HEK293 (cell line): ENCODE results near the gene FMO2.

ENCODE experiments used
- CTCF ChIA-PET: fragments of 350-600 bp; formaldehyde crosslinking; extraction: SDS; loops from one replicate; lab custom pipeline; 2021; ENCODE audit warnings: antibody characterized with exemption; lab: Yijun Ruan, JAX
- POLR2A ChIA-PET: fragments of 300-600 bp; formaldehyde crosslinking; extraction: SDS; loops from one replicate; lab custom pipeline; 2020; ENCODE audit warnings: antibody characterized with exemption, inconsistent platforms; lab: Yijun Ruan, JAX
- H3K27ac ChIP-seq: fragments of 200-500 bp; sonication (Bioruptor generic); 2 replicates; pipeline ENCODE4 v1.5.1; 2014; ENCODE audit warnings: low read depth, low read length, control low read depth, inconsistent platforms; ENCODE audit errors: extremely low read depth
- H3K36me3 ChIP-seq, 2 experiments: fragments of 200-500 bp in 1 of 2; sonication (Bioruptor generic) in 1 of 2; 1 replicate in 1 of 2; 2 replicates in 1 of 2; pipeline ENCODE4 v1.5.1; 2014 to 2017; ENCODE audit warnings: inconsistent platforms in 2 of 2, low read length in 2 of 2; ENCODE audit not compliant: control insufficient read depth in 2 of 2, insufficient read depth in 1 of 2
- H3K4me1 ChIP-seq: fragments of 200-500 bp; sonication (Bioruptor generic); 2 replicates; pipeline ENCODE4 v1.5.1; 2014; ENCODE audit warnings: mild to moderate bottlenecking, low read length, inconsistent platforms; ENCODE audit not compliant: control insufficient read depth, insufficient read depth
- H3K4me3 ChIP-seq: 2 replicates; pipeline ENCODE4 v1.5.1; 2011; ENCODE audit warnings: low read depth, mild to moderate bottlenecking, control low read depth, low read length, moderate library complexity
- H3K9me3 ChIP-seq: fragments of 200-500 bp; sonication (Bioruptor generic); 2 replicates; pipeline ENCODE4 v1.5.1; 2014; ENCODE audit warnings: low read depth, low read length, inconsistent platforms; ENCODE audit not compliant: control insufficient read depth, insufficient read depth
- GLIS1 ChIP-seq: fragments of 450-650 bp; formaldehyde crosslinking; IDR thresholded peaks from 2 replicates; pipeline ENCODE4 v1.5.1; 2016; ENCODE audit warnings: missing biosample characterization, missing genetic modification characterization
- RBAK ChIP-seq: fragments of 450-650 bp; formaldehyde crosslinking; IDR thresholded peaks from 2 replicates; pipeline ENCODE4 v1.5.1; 2016; ENCODE audit warnings: missing biosample characterization, missing genetic modification characterization
- SALL2 ChIP-seq: fragments of 450-650 bp; formaldehyde crosslinking; IDR thresholded peaks from 2 replicates; pipeline ENCODE4 v1.5.0; 2017; ENCODE audit warnings: missing biosample characterization, mild to moderate bottlenecking, missing genetic modification characterization, borderline replicate concordance
- TRIM28 ChIP-seq: IDR thresholded peaks from 2 replicates; pipeline ENCODE4 v1.6.1; 2011; ENCODE audit warnings: low read length, control low read depth, borderline replicate concordance
- ZBTB48 ChIP-seq: fragments of 450-650 bp; formaldehyde crosslinking; IDR thresholded peaks from 2 replicates; pipeline ENCODE4 v1.5.1; 2016; ENCODE audit warnings: missing biosample characterization, missing genetic modification characterization
- ZFP37 ChIP-seq: fragments of 450-650 bp; formaldehyde crosslinking; IDR thresholded peaks from 2 replicates; pipeline ENCODE4 v1.5.1; 2016; ENCODE audit warnings: missing biosample characterization, missing genetic modification characterization
- ZNF157 ChIP-seq: fragments of 450-650 bp; formaldehyde crosslinking; IDR thresholded peaks from 2 replicates; pipeline ENCODE4 v1.5.1; 2016; ENCODE audit warnings: missing biosample characterization, missing genetic modification characterization
- ZNF202 ChIP-seq: fragments of 450-650 bp; formaldehyde crosslinking; IDR thresholded peaks from 2 replicates; pipeline ENCODE4 v1.5.1; 2016; ENCODE audit warnings: missing biosample characterization, missing genetic modification characterization, borderline replicate concordance
- ZNF292 ChIP-seq: fragments of 450-650 bp; formaldehyde crosslinking; IDR thresholded peaks from 2 replicates; pipeline ENCODE4 v1.5.1; 2016; ENCODE audit warnings: low read depth, missing biosample characterization, missing genetic modification characterization, borderline replicate concordance
- ZNF366 ChIP-seq: fragments of 450-650 bp; formaldehyde crosslinking; conservative IDR thresholded peaks from 2 replicates; pipeline ENCODE4 v1.5.1; 2016; ENCODE audit warnings: missing biosample characterization, missing genetic modification characterization
- ZNF37A ChIP-seq: fragments of 450-650 bp; IDR thresholded peaks from 2 replicates; pipeline ENCODE4 v1.5.1; 2018; ENCODE audit warnings: missing biosample characterization, missing genetic modification characterization
- ZNF501 ChIP-seq: fragments of 450-650 bp; formaldehyde crosslinking; IDR thresholded peaks from 2 replicates; pipeline ENCODE4 v1.5.1; 2016; ENCODE audit warnings: missing biosample characterization, missing genetic modification characterization
- ZNF510 ChIP-seq: fragments of 450-650 bp; formaldehyde crosslinking; IDR thresholded peaks from 2 replicates; pipeline ENCODE4 v1.5.1; 2018; ENCODE audit warnings: mild to moderate bottlenecking, missing genetic modification characterization, missing biosample characterization; ENCODE audit not compliant: insufficient replicate concordance
- ZNF596 ChIP-seq: fragments of 450-650 bp; IDR thresholded peaks from 2 replicates; pipeline ENCODE4 v1.5.0; 2018; ENCODE audit warnings: missing biosample characterization, mild to moderate bottlenecking, missing genetic modification characterization, moderate library complexity
- ZNF623 ChIP-seq: fragments of 450-650 bp; formaldehyde crosslinking; IDR thresholded peaks from 2 replicates; pipeline ENCODE4 v1.5.1; 2016; ENCODE audit warnings: missing biosample characterization, missing genetic modification characterization
- ZNF664 ChIP-seq: fragments of 450-650 bp; formaldehyde crosslinking; IDR thresholded peaks from 2 replicates; pipeline ENCODE4 v1.5.1; 2016; ENCODE audit warnings: missing biosample characterization, missing genetic modification characterization
- ZNF701 ChIP-seq: fragments of 450-650 bp; formaldehyde crosslinking; IDR thresholded peaks from 2 replicates; pipeline ENCODE4 v1.5.1; 2016; ENCODE audit warnings: missing biosample characterization, missing genetic modification characterization
- TF ChIP-seq, protein P1 (sequence below): fragments of 450-650 bp; formaldehyde crosslinking; IDR thresholded peaks from 2 replicates; pipeline ENCODE4 v1.5.1; 2016; ENCODE audit warnings: missing biosample characterization, missing genetic modification characterization
- TF ChIP-seq, protein P2 (sequence below): fragments of 450-650 bp; formaldehyde crosslinking; IDR thresholded peaks from 2 replicates; pipeline ENCODE4 v1.5.1; 2016; ENCODE audit warnings: missing biosample characterization, missing genetic modification characterization, borderline replicate concordance
- TF ChIP-seq, protein P3 (sequence below): fragments of 450-650 bp; formaldehyde crosslinking; IDR thresholded peaks from 2 replicates; pipeline ENCODE4 v1.5.1; 2016; ENCODE audit warnings: missing biosample characterization, missing genetic modification characterization

The FMO2 gene

DNA sequence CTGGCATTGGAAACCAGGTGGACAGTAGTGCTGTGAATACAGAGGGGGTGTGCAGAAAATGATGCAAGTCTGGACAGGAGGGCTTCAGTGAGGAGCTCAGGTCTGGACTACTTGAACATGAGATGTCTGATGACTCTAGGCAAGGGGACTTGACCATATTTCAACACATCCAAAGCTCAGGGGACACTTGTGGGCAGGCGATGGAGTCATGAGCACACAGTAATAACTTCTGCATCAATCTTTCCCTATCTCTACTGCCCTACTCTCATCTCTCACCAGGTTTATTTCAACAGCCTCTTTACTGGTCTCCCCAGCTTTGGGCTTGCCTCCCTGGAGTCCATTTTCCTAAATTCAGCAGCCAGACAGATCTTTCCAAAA is 21.9 kb downstream of the FMO2 start:
- ChIA-PET CTCF (interaction anchor here (0.5 to 1.8 kb wide), 4 partner anchors 13 to 1314 kb away, joined by 3 to 5 read pairs (median 4); no protein-coding TSS in a partner anchor), POLR2A (no interaction called here)
- Histone ChIP-seq H3K4me3 (no peak overlapping the region), H3K36me3 (no peaks in the 10 kb centered on the region), H3K27ac (no peak overlapping the region), H3K9me3 (no peaks in the 10 kb centered on the region), H3K4me1 (no peaks in the 10 kb centered on the region)
- TF ChIP-seq ZNF510 (tag by site-specific recombination) = no peak
- TF ChIP-seq, protein P1, sequence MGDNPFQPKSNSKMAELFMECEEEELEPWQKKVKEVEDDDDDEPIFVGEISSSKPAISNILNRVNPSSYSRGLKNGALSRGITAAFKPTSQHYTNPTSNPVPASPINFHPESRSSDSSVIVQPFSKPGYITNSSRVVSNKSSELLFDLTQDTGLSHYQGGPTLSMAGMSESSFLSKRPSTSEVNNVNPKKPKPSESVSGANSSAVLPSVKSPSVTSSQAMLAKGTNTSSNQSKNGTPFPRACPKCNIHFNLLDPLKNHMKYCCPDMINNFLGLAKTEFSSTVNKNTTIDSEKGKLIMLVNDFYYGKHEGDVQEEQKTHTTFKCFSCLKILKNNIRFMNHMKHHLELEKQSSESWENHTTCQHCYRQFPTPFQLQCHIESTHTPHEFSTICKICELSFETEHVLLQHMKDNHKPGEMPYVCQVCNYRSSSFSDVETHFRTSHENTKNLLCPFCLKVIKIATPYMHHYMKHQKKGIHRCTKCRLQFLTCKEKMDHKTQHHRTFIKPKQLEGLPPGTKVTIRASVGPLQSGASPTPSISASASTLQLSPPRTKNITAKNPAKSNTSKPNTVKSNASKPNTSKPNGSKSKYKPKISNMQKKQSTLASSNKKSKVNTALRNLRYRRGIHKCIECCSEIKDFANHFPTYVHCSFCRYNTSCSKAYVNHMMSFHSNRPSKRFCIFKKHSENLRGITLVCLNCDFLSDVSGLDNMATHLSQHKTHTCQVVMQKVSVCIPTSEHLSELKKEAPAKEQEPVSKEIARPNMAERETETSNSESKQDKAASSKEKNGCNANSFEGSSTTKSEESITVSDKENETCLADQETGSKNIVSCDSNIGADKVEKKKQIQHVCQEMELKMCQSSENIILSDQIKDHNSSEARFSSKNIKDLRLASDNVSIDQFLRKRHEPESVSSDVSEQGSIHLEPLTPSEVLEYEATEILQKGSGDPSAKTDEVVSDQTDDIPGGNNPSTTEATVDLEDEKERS = no peak
- TF ChIP-seq ZNF701 (tag by site-specific recombination) = no peak
- no peak for TF ChIP-seq ZNF202 (tag by site-specific recombination)
- TF ChIP-seq ZNF292 (tag by site-specific recombination) = no peak
- TF ChIP-seq ZNF664 = no peak
- no peak for TF ChIP-seq ZBTB48 (tag by site-specific recombination)
- TF ChIP-seq TRIM28 = no peak
- TF ChIP-seq GLIS1 (tag by site-specific recombination) = no peak
- no peak for TF ChIP-seq ZFP37 (tag by site-specific recombination)
- TF ChIP-seq ZNF37A = no peak
- no peak for TF ChIP-seq ZNF501
- TF ChIP-seq, protein P2, sequence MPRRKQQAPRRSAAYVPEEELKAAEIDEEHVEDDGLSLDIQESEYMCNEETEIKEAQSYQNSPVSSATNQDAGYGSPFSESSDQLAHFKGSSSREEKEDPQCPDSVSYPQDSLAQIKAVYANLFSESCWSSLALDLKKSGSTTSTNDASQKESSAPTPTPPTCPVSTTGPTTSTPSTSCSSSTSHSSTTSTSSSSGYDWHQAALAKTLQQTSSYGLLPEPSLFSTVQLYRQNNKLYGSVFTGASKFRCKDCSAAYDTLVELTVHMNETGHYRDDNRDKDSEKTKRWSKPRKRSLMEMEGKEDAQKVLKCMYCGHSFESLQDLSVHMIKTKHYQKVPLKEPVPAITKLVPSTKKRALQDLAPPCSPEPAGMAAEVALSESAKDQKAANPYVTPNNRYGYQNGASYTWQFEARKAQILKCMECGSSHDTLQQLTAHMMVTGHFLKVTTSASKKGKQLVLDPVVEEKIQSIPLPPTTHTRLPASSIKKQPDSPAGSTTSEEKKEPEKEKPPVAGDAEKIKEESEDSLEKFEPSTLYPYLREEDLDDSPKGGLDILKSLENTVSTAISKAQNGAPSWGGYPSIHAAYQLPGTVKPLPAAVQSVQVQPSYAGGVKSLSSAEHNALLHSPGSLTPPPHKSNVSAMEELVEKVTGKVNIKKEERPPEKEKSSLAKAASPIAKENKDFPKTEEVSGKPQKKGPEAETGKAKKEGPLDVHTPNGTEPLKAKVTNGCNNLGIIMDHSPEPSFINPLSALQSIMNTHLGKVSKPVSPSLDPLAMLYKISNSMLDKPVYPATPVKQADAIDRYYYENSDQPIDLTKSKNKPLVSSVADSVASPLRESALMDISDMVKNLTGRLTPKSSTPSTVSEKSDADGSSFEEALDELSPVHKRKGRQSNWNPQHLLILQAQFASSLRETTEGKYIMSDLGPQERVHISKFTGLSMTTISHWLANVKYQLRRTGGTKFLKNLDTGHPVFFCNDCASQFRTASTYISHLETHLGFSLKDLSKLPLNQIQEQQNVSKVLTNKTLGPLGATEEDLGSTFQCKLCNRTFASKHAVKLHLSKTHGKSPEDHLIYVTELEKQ (tag by site-specific recombination) = no peak

DNA sequence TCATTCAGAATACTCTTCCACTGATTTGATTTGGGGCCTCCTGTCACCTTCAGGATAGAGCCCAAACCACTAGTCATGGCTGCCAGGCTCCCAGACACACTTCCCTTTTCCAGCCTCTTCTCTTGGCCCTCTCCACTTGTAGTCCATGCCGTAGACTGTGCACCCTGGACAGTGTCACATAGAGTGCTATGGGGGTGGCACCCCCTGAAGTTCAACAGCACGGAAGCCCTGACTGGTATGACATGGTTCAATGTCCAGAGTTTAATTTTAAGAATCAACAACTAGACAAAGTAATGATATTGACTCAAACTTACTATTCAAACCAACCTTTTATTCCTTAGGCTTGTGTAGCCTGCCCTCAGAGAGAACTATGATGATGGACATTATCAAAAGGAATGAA is 22.3 kb downstream of the FMO2 start:
- H3K36me3 ChIP-seq = no peaks in the 10 kb centered on the region
- H3K9me3 ChIP-seq = no peaks in the 10 kb centered on the region
- TF ChIP-seq SALL2 (no peak), ZNF596 (tag by site-specific recombination) (no peak), ZNF157 (no peak), ZNF623 (tag by site-specific recombination) (no peak), RBAK (tag by site-specific recombination) (no peak), ZNF366 (tag by site-specific recombination) (no peak)
- TF ChIP-seq, protein P3, sequence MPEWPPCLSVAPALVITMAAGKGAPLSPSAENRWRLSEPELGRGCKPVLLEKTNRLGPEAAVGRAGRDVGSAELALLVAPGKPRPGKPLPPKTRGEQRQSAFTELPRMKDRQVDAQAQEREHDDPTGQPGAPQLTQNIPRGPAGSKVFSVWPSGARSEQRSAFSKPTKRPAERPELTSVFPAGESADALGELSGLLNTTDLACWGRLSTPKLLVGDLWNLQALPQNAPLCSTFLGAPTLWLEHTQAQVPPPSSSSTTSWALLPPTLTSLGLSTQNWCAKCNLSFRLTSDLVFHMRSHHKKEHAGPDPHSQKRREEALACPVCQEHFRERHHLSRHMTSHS = no peak
- TF ChIP-seq, all 188 proteins: peak for 0
- ChIA-PET POLR2A (no interaction called here), CTCF (interaction anchor here (0.6 to 0.7 kb wide), 2 partner anchors 14 to 37 kb away, joined by 3 read pairs; no protein-coding TSS in a partner anchor)
- no peak overlapping the region for H3K4me3 ChIP-seq
- no peak overlapping the region for H3K27ac ChIP-seq
- H3K4me1 ChIP-seq = no peaks in the 10 kb centered on the region
